GM18909 (cell line): ENCODE results near the gene RABL3.
"Not testable (repeated sequence)": the region's sequence is repeated elsewhere in the genome, so short reads cannot be mapped to it uniquely, and the experiment has no call there.

Experiments
- ATAC-seq: cut with Tn5 transposase; IDR thresholded peaks from one replicate; pipeline ENCODE4 v1.9.1; 2021; ENCODE audit warnings: mild to moderate bottlenecking; ENCODE audit not compliant: unreplicated experiment, poor library complexity

RABL3 gene

DNA sequence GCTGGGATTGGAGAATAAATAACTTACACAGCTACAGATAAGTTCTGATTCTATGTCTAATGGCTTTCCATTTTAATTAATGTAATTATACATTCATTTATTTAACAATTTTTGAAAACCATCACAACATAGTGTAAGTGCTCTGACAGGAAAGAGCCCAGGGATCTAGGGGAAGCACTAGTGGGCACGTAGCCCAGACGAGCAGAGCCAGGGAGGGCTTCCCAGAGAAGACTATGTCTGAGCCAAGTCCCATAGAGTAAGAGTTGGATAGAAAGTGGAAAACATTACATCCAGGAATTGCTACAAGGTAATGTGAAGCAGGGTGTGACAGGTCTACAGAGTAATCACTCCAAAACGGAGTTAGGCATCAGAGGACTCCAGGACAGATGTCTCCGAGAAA, 57.4 kb downstream of the RABL3 start:
- ATAC-seq, result no peak

DNA sequence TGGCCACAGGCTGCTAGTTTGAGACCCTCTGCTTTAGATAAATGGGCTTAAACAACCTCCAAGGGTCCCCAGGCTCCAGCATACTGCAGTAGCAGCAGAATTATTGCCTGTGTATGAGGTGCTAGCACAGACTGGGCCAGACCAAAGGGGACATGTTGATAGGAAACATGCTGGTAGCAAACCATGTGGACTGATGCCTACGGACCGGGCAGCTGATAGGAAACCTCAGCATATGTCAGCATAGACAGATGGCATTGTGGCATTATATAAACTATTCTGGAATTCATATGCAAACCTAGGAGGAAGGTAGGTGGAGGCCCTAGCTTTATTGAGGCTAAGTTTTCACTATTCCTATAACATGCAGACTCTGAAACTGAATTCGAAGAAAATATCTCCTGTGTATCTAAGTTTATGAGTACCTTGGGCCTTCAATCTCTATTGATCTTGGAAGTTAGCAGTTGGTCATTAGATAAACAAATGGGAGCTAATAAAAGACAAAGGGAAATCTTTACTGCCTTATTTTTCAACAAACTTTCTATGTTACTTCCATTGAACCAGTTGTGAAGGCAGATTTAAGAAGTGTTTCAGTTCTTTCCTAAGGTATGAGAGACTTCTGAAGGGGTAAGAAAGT, 58.5 kb downstream of the RABL3 start:
- no peak for ATAC-seq

GRCh38 chr3:120683213-120683612, 59.1 kb downstream of the RABL3 start:
- no peak for ATAC-seq

DNA sequence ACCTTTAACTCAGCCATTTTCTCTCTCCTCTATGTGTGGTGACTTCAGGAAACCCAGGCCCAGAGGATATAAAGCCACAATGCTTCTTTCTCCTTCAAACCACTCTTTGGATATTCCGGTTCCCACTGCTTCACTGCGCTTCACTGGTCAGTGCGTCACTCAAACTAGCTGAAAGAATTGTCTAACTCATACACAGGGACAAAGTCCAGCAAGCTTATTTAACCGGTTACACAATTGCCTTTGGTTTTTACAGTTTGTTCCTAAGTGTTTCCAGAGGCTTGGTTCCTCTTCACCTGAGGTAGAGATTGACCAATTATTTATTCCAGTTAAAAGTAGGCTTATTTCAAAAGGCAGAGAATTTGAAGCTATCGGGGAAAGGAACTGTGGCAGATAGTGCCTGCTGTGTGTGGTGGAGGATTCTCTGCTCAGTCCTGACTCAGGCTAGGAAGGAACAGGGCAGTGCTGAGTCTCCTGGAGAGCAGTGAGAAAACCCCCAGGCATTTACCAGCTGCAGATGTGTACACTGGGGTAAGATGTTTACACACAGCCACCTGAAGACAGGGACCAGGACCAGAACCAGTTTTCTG, 60.1 kb downstream of the RABL3 start, which contains the start of gene HGD:
Gene HGD, minus strand, starts transcription at position 145 of the 587 bp plus-strand sequence. Its CDS starts 128 bp downstream, at position 17.
- no peak for ATAC-seq

- no peak for ATAC-seq
Observed at GRCh38 chr3:120681506-120682038, 60.7 kb downstream of the RABL3 start.

- ATAC-seq, result no peak
Observed at GRCh38 chr3:120681018-120681417, 61.3 kb downstream of the RABL3 start.

GRCh38 chr3:120680193-120680894, 62.0 kb downstream of the RABL3 start:
- ATAC-seq, result no peak

GRCh38 chr3:120678984-120679383, 63.3 kb downstream of the RABL3 start:
- peak; percentile 54 for ATAC-seq

DNA sequence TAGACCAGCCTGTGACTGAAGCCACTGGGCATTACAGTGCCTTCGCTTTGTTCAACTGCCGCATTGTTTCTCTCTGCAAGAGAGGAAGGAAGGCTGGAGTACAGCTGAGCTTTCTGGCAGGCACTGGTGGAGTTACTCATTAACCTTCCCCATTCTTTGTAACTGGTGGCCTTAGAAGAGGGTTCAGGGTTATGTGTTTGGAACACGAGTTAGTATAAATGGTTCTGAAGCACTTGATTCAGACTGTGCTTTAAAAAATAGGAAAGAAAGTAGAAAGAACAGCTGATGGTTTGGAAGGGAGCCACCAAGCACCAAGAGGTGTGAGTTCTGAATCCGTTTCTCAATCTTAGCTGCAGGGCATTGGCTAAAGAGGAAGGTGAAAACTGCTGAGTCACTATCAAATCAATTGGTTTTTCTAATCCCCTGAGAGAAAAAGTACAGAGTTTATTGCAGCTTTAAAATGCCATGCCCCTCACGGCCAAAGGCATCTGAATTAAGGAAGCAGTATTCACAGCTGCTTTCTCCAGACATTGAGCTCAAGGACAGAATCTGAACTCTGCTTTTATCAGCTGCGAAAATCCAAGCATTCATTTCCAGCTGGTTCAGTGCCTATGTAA, 63.9 kb downstream of the RABL3 start:
- peak; percentile 95 for ATAC-seq

GRCh38 chr3:120677193-120677592, 65.1 kb downstream of the RABL3 start:
- ATAC-seq, result not testable (repeated sequence)

DNA sequence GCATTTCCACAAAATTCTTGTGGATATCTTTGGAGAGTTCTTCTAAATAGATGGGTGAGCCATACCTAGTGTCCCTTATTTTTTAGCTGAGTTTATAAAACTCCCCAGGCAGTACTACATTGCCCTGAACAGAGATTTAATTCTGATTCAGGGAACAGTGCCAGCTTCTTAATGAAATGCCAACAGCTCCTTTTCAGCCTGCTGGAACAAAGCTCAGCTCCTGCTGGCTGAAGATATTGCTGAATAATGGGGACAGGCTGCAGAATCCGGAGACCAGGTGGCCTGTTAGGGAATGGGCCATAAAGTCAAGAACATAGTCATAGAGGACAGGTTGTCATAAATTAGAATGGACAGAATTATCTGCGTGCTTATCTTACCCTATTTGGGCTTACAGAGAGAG, 69.2 kb downstream of the RABL3 start:
- no peak for ATAC-seq

DNA sequence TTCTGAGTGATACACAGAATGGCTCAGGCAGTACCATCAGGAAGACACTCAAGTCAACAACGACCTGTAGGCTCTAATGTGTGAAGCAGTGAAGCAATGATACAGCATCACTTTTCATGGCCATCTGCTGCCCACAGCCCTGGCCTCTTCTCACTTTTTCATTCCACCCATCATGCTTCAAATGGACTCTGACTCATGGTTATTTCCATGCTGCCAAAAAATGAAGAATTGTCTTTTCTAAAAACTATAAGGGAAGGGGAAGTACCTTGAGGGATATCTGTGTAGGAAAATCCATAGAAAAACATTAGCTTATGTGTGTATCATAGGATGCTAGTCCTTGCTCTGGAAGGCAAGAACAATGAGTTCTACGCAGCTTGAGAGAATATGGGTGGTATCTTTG, 71.7 kb downstream of the RABL3 start:
- no peak for ATAC-seq

DNA sequence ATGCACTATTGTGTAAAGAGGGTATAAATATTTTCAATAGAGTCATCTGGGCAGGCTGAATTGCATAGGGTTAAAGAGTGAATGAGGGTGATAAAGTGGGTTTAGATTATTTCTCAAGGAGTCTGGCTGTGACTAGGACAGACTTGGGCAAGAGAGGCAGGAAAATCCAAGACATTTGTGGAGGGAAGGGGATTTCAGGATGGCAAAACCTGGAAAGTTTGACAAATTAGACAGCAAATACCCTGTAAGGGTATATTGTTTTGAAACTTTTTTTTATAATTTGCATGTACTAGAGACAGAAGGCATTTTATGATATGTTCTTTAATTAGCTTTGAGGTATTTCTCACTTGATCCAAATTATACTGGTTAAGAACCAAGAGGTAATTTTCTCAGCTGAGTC, 77.4 kb downstream of the RABL3 start:
- no peak for ATAC-seq

- no peak for ATAC-seq
Observed at GRCh38 chr3:120661945-120662344, 80.4 kb downstream of the RABL3 start.

GRCh38 chr3:120661106-120661905, 81.0 kb downstream of the RABL3 start:
- no peak for ATAC-seq

GRCh38 chr3:120659834-120660233, 82.5 kb downstream of the RABL3 start:
- ATAC-seq, result no peak

DNA sequence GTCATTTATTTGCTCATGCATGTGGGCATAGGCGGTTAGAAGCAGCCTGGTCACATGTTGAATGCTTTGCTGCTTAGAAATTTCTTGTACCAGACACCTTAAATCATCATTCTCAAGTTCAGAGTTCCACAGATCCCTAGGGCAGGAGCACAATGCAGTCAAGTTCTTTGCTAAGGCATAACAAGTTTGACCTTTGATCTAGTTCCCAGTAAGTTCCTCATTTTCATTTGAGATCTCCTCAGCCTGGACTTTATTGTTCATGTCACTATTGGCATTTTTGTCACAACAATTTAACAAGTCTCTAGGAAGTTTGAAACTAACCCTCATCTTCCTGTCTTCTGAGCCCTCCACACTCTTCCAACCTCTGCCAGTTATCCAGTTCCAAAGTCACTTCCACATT, 83.0 kb downstream of the RABL3 start:
- no peak for ATAC-seq

DNA sequence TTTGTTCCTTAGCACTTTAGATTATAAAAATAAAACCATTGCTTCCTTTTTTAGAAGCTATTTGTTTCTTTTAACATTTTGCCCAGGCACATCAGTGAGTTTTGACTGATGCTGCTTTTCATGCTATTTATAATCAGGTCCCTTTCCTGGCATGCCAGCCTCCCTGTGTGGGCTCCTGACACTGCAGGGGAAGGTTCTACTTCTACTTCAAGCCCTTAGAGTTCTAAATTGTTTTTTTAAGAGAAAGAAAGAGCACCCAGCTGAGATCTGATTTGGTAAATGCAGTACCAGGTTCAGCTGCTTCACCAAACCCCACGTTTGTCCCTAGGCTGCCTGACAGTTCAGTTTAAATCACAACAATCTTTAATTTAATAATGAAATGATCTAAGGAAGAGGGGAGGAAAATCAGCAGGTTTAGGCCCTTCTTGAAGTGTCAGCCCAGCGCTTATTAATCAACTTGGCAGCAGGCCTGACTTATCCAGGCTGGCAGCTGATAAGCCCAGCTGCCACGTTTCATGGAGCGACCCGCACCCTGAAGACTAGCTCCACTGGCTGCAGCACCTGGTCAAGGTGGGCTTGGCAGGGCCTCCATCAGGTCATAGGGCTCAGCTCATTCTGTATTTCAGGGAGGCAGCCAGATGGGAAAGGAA, 89.3 kb downstream of the RABL3 start:
- no peak for ATAC-seq

DNA sequence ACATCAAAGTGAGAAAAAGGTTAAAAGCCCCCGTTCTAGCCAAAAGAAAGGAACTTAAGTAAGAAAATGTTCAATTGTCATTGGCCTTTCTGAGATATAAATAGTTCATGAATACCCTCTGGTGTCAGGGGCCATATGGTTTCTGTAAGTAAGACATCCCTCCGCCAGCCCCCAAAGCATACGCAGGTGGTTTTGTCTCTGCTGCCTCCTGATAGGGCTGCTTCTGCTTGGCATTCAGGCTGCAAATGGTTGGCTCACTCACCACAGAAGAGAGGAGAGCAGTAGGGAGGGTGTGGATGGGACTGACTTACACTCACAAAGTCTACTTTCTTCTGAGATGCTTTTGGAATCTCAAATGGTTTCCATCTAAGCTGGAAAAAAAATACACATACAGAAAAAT, 90.0 kb downstream of the RABL3 start:
- ATAC-seq, result no peak

GRCh38 chr3:120650311-120650710, 92.0 kb downstream of the RABL3 start:
- no peak for ATAC-seq
